Esophagus muscularis mucosa (tissue), 4 donors: ENCODE measurements around the gene ATF7. TPM values are rescaled to one million over a fixed set of nuclear protein-coding genes. Genes with fewer than 3 reads are reported as not detected.

ENCODE experiments used
- DNase-seq: peaks from one replicate; pipeline ENCODE4 v3.0.0-alpha.2; 2017; ENCODE audit errors: extremely low spot score
- H3K27ac ChIP-seq, 4 donors: fragments of 200-600 bp; sonication (generic); replicated peaks in 1 of 4; 1 replicate in 3 of 4; 2 replicates in 1 of 4; pipeline ENCODE4 v1.5.1; 2016 to 2019; ENCODE audit warnings: mild to moderate bottlenecking in 1 of 4
- H3K27me3 ChIP-seq, 4 donors: fragments of 200-600 bp; sonication (generic); one replicate each; pipeline versions ENCODE4 v1.5.1 to v1.6.0; 2016 to 2019
- H3K36me3 ChIP-seq, 4 donors: fragments of 200-600 bp; sonication (generic); one replicate each; pipeline ENCODE4 v1.5.1; 2016 to 2019
- H3K4me1 ChIP-seq, 4 donors: fragments of 200-600 bp; sonication (generic); one replicate each; pipeline ENCODE4 v1.5.1; 2016 to 2019
- H3K4me3 ChIP-seq, 4 donors: fragments of 200-600 bp; sonication (generic); 1 replicate in 2 of 4; 2 replicates in 2 of 4; pipeline ENCODE4 v1.5.1; 2016 to 2019; ENCODE audit warnings: mild to moderate bottlenecking in 4 of 4, moderate library complexity in 1 of 4
- H3K9me3 ChIP-seq, 4 donors: fragments of 200-600 bp; sonication (generic); 1 replicate in 3 of 4; 2 replicates in 1 of 4; pipeline ENCODE4 v1.5.1; 2016 to 2019
- EP300 ChIP-seq: sonication (generic); formaldehyde crosslinking; IDR thresholded peaks from one replicate; pipeline ENCODE4 v1.6.1; 2017; ENCODE audit warnings: antibody characterized with exemption
- POLR2A ChIP-seq: fragments of 450-650 bp; IDR thresholded peaks from one replicate; pipeline ENCODE4 v1.6.1; 2017; ENCODE audit warnings: antibody characterized with exemption, moderate library complexity, mild to moderate bottlenecking, low read depth
- POLR2AphosphoS5 ChIP-seq, 2 donors: sonication (generic); formaldehyde crosslinking; IDR thresholded peaks; one replicate each; pipeline ENCODE4 v1.6.1; 2017; ENCODE audit warnings: antibody characterized with exemption in 2 of 2
- whole genome bisulfite sequencing: methylation state at CpG from one replicate; pipeline ENCODE4 v1.1.5; 2018; 5-methylcytosine and 5-hydroxymethylcytosine counted together
- intact Hi-C: fragments of 100-400 bp; cut with DNase I; formaldehyde crosslinking; loops from one replicate; pipeline ENCODE4 v1.15.1; 2023
- total RNA-seq, 4 donors: library from RNA; depleted of rRNA; stranded (reverse); fragments of >200 nt; gene quantifications; one replicate each; pipeline versions ENCODE4 v1.1.0 to v1.2.1, GENCODE V29; 2016
- TF ChIP-seq, protein P1 (sequence below), 3 experiments: fragments of 200-600 bp in 2 of 3; fragments of 450-650 bp in 1 of 3; sonication (generic) in 2 of 3; IDR thresholded peaks; one replicate each; pipeline ENCODE4 v1.5.1; 2017 to 2019; ENCODE audit warnings: antibody characterized with exemption in 3 of 3, mild to moderate bottlenecking in 2 of 3, moderate library complexity in 1 of 3

The ATF7 gene
- total RNA-seq, 4 donors from 2014 or later: 23.5 to 43.6 (median 37.1) TPM

DNA sequence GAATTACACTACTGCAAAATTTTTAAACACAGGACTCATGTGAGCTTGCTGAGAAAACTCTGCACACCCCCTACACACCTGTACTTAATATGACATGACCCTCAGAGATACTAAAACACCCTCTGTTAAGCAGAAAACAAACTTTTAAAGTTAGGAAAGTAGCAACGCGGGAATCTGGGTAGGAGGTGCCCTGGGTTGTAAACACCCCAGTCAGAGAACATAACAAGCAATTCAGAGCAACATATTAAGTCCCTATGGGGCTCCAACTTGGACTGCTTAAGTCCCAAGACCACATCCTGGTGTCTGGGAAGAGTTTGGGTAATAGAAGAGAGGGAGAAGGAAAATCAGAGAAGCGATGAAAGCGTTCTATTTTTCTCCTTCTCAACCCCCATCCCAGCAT lies 1.2 kb downstream of the ATF7 start:
- intact Hi-C loops: loop anchor here (5.0 kb wide), 1 partner anchor 52 kb away; the partner anchor contains the start of gene ATP5MC2
- Histone ChIP-seq H3K27me3 (no peaks in the 10 kb centered on the region), H3K9me3 (no peaks in the 10 kb centered on the region), H3K4me3 (peak overlapping the region; percentile 61 to 91 (median 68)), H3K27ac (peak overlapping the region; percentile 86 to 92 (median 92)), H3K4me1 (peaks cover 36 to 61% (median 55%) of the 10 kb centered on the region in 4 donors), H3K36me3 (no peaks in the 10 kb centered on the region)
- WGBS: 35% methylated on average over 4 of the region's 4 CpGs
- DNase-seq: peak; percentile 64
- TF ChIP-seq EP300: no peak
- TF ChIP-seq POLR2AphosphoS5 (IDR thresholded peaks at IDR 0.05): no peak
- no peak for TF ChIP-seq POLR2A
- TF ChIP-seq, protein P1, sequence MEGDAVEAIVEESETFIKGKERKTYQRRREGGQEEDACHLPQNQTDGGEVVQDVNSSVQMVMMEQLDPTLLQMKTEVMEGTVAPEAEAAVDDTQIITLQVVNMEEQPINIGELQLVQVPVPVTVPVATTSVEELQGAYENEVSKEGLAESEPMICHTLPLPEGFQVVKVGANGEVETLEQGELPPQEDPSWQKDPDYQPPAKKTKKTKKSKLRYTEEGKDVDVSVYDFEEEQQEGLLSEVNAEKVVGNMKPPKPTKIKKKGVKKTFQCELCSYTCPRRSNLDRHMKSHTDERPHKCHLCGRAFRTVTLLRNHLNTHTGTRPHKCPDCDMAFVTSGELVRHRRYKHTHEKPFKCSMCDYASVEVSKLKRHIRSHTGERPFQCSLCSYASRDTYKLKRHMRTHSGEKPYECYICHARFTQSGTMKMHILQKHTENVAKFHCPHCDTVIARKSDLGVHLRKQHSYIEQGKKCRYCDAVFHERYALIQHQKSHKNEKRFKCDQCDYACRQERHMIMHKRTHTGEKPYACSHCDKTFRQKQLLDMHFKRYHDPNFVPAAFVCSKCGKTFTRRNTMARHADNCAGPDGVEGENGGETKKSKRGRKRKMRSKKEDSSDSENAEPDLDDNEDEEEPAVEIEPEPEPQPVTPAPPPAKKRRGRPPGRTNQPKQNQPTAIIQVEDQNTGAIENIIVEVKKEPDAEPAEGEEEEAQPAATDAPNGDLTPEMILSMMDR (IDR thresholded peaks at IDR 0.05): no peak

DNA sequence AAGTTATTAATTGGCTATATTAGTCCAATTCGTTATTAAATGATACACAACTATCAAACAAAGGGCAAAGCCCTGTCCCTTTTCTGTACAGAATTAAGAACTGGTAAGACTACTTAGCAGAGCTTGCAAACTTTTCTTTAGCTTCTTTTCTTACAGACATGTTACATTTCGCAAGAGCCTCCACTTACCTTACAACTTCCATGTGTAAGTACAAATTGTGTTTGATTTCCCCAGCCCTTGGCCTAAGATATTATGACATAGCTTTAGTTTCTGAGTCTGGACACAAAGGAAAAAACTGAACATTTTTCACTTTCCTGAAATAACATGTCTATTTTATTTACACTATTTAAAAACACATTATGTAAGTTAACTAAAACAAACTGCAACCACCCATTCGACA lies 1.7 kb downstream of the ATF7 start:
- peak overlapping the region; percentile 86 to 92 (median 92) for H3K27ac ChIP-seq
- peaks cover 36 to 66% (median 59%) of the 10 kb centered on the region in 4 donors for H3K4me1 ChIP-seq
- no peak for DNase-seq

GRCh38 chr12:53623548-53624385 lies 2.4 kb downstream of the ATF7 start:
- TF ChIP-seq EP300 (no peak), POLR2AphosphoS5 (IDR thresholded peaks at IDR 0.05) (peak; percentile 50 to 68)
- TF ChIP-seq, protein P1 (IDR thresholded peaks at IDR 0.05): no peak
- WGBS: 9% methylated on average over 7 of the region's 7 CpGs
- H3K9me3 ChIP-seq: no peaks in the 10 kb centered on the region
- intact Hi-C loops: no loop called here
- peak overlapping the region; percentile 61 to 91 (median 68) for H3K4me3 ChIP-seq
- peaks cover 37 to 73% (median 66%) of the 10 kb centered on the region in 4 donors for H3K4me1 ChIP-seq
- H3K27me3 ChIP-seq: no peaks in the 10 kb centered on the region
- H3K27ac ChIP-seq: peak overlapping the region; percentile 86 to 92 (median 92)
- no peaks in the 10 kb centered on the region for H3K36me3 ChIP-seq
- DNase-seq: no peak

More for the DNA sequence above, 1.7 kb downstream of the ATF7 start:
- no peak for TF ChIP-seq EP300
- no peak for TF ChIP-seq POLR2AphosphoS5 (IDR thresholded peaks at IDR 0.05)
- no peak for TF ChIP-seq POLR2A
- TF ChIP-seq, protein P1 (IDR thresholded peaks at IDR 0.05): no peak
- Histone ChIP-seq H3K9me3 (no peaks in the 10 kb centered on the region), H3K36me3 (no peaks in the 10 kb centered on the region), H3K4me3 (peak overlapping the region; percentile 61 to 91 (median 68)), H3K27me3 (no peaks in the 10 kb centered on the region)
- intact Hi-C loops: no loop called here
- WGBS: 31% methylated on average over 3 of the region's 3 CpGs

- intact Hi-C loops: no loop called here
- 94% methylated on average over 5 of the region's 5 CpGs for whole genome bisulfite sequencing
Observed at GRCh38 chr12:53622724-53623123, 3.5 kb downstream of the ATF7 start.

More at GRCh38 chr12:53622724-53623123, 3.5 kb downstream of the ATF7 start:
- TF ChIP-seq POLR2A: no peak
- TF ChIP-seq EP300: no peak
- no peak for TF ChIP-seq POLR2AphosphoS5 (IDR thresholded peaks at IDR 0.05)
- TF ChIP-seq, protein P1 (IDR thresholded peaks at IDR 0.05): no peak
- no peak for DNase-seq
- Histone ChIP-seq H3K4me3 (no peak overlapping the region), H3K27ac (peak overlapping the region; percentile 28 to 92 (median 89)), H3K27me3 (no peaks in the 10 kb centered on the region), H3K36me3 (no peaks in the 10 kb centered on the region), H3K4me1 (peaks cover 45 to 83% (median 77%) of the 10 kb centered on the region in 4 donors), H3K9me3 (no peaks in the 10 kb centered on the region)
